Bronchial epithelial cell (primary cell): ENCODE measurements around the gene HOXC10. TPM values are rescaled to one million over a fixed set of nuclear protein-coding genes. Genes with fewer than 3 reads are reported as not detected.

Experiments used
- DNase-seq: peaks from one replicate; pipeline ENCODE4 v3.0.0-alpha.2; 2010; ENCODE audit warnings: low read depth
- FAIRE-seq: peaks from 2 replicates; lab custom pipeline; 2011; peaks lifted over from hg19 to GRCh38; lab: Jason Lieb, UNC
- H3K27me3 ChIP-seq: 2 replicates; pipeline ENCODE4 v1.5.1; 2011; ENCODE audit warnings: low read length; ENCODE audit not compliant: control insufficient read depth, insufficient read depth
- H3K36me3 ChIP-seq: 2 replicates; pipeline ENCODE4 v1.5.1; 2011; ENCODE audit warnings: low read length; ENCODE audit not compliant: control insufficient read depth, insufficient read depth
- H3K4me3 ChIP-seq: 2 replicates; pipeline ENCODE4 v1.5.1; 2011; ENCODE audit warnings: mild to moderate bottlenecking, low read depth, low read length, control low read depth
- total RNA-seq: library from RNA; depleted of rRNA; stranded (reverse); fragments of >200 nt; gene quantifications from 2 replicates; pipeline ENCODE4 v1.2.1, GENCODE V29; 2014
- TF ChIP-seq, protein P1 (sequence below): IDR thresholded peaks from 2 replicates; pipeline ENCODE4 v1.5.1; 2011; ENCODE audit warnings: mild to moderate bottlenecking, moderate library complexity, low read length, control low read depth, inconsistent platforms; ENCODE audit not compliant: insufficient read depth, severe bottlenecking

HOXC10 gene
- total RNA-seq, 1 donor from 2014 or later = not detected

GRCh38 chr12:53956914-53957536 lies 27.9 kb upstream of the HOXC10 start:
- Histone ChIP-seq H3K36me3 (no peaks in the 10 kb centered on the region), H3K4me3 (no peak overlapping the region), H3K27me3 (peaks cover 81% of the 10 kb centered on the region)
- DNase-seq (no peak), FAIRE-seq (no peak)
- TF ChIP-seq, protein P1, sequence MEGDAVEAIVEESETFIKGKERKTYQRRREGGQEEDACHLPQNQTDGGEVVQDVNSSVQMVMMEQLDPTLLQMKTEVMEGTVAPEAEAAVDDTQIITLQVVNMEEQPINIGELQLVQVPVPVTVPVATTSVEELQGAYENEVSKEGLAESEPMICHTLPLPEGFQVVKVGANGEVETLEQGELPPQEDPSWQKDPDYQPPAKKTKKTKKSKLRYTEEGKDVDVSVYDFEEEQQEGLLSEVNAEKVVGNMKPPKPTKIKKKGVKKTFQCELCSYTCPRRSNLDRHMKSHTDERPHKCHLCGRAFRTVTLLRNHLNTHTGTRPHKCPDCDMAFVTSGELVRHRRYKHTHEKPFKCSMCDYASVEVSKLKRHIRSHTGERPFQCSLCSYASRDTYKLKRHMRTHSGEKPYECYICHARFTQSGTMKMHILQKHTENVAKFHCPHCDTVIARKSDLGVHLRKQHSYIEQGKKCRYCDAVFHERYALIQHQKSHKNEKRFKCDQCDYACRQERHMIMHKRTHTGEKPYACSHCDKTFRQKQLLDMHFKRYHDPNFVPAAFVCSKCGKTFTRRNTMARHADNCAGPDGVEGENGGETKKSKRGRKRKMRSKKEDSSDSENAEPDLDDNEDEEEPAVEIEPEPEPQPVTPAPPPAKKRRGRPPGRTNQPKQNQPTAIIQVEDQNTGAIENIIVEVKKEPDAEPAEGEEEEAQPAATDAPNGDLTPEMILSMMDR = no peak

GRCh38 chr12:53958128-53958527 lies 26.8 kb upstream of the HOXC10 start:
- TF ChIP-seq, protein P1 = no peak
- no peak for FAIRE-seq
- no peak for DNase-seq
- Histone ChIP-seq H3K36me3 (no peaks in the 10 kb centered on the region), H3K4me3 (no peak overlapping the region), H3K27me3 (peaks cover 77% of the 10 kb centered on the region)

DNA sequence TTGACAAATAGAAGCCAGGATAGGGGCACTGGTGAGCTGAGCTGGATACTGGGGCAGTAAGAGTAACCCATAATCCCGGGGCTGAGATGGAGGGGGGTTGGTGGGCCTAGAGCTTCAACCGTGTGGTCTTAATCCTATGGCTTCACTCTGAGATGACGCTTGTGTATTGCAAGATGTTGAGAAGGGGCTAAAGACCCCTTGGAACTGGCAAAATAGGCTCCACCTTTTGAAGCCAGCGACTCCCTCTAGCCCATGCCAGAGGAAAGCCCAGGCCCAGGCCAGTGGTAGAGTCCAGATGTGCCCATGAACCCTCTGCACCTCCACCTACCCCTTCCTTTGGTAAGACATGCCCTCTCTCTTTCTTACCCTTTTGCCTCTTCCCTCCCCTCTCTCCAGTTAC lies 25.6 kb upstream of the HOXC10 start:
- Histone ChIP-seq H3K36me3 (no peaks in the 10 kb centered on the region), H3K4me3 (no peak overlapping the region), H3K27me3 (peaks cover 77% of the 10 kb centered on the region)
- TF ChIP-seq, protein P1 = no peak
- FAIRE-seq = no peak
- no peak for DNase-seq

DNA sequence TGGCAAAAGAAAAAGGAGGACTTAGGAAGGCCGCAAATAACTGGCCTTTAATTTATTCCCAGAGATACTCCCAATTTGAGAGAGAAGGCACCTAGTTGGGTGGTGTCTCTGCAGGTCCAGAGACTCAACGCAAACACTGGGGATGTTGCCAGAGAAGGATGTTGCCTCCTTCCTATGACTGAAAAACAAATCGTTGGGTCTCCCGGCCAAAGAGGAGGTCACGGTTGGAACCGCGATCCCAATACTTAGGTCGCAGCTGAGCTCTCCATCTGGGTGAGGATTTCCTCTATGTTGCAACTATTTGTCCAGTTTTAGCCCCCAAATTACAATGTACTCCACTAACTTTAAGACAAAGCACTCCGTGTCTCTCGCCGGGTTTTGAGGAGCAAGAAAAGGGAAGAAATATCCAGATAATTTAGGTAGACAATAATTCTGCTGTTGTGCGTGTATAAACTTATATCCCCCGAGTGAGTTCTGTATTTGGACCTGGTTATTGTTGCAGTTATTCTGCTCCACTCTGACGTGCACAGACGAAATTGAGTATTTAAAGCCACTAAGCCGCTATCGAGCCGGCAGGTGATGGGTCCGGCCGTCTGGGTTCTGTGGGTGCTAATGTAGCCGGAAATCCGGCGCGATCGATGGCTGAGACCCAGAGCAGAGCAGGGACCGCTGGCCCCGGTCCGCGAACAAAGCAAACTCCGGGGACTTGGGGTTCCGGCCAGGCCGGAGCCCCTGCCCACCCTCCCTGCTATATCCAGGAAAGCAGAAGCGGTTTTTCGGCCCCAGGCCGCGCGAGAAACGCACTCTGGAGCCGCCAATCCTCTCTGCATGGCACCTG lies 24.5 kb upstream of the HOXC10 start:
- DNase-seq = no peak
- no peak for FAIRE-seq
- TF ChIP-seq, protein P1 = no peak
- Histone ChIP-seq H3K4me3 (no peak overlapping the region), H3K36me3 (no peaks in the 10 kb centered on the region), H3K27me3 (peaks cover 79% of the 10 kb centered on the region)

DNA sequence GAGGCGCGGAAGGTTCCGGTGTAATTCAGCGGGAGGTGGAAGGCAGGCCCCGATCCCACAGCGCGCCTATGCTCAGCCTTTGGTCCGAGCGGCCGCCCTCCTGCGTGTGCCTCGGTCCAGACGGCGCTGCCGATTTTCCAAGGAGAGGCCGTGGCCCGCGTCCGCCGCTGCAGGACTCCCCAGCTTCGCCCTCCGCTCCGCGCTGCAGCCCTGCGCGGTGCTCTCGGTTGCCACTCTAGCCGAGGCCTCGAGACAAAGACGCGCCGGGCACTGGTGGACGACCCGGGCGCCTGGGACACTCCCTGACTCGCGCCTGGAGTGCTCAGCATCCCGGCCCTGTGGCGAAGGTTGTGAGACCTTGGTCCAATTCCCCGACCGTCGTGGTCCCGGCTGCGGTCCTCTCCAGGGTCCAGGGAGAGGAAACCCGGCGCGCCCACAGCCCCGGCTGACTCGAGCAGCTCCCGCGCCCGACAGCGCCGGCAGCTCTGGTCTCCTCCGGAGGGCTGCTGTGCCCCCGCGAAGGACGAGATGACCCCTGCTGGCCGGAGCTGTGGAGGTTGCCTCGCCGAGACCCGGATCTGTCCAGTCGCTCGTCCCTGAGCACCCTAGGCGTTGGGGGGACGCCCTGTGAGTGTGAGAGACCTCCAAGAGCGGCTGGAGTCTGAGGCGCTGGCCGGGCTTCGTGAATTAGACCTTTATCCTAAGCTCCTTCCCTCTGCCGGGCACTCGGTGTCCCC lies 23.8 kb upstream of the HOXC10 start:
- FAIRE-seq = no peak
- no peak for DNase-seq
- peaks cover 78% of the 10 kb centered on the region for H3K27me3 ChIP-seq

More for the DNA sequence above, 23.8 kb upstream of the HOXC10 start:
- no peak overlapping the region for H3K4me3 ChIP-seq
- no peaks in the 10 kb centered on the region for H3K36me3 ChIP-seq
- TF ChIP-seq, protein P1 = no peak
